Measurements from ENCODE around the gene UNC5A.

The UNC5A gene

GRCh38 chr5:176802116-176802784 is 8.1 kb upstream of the UNC5A start:
- no peak for DNase-seq

- DNase-seq, result no peak
Measured at GRCh38 chr5:176803068-176803942, 7.1 kb upstream of the UNC5A start.

DNA sequence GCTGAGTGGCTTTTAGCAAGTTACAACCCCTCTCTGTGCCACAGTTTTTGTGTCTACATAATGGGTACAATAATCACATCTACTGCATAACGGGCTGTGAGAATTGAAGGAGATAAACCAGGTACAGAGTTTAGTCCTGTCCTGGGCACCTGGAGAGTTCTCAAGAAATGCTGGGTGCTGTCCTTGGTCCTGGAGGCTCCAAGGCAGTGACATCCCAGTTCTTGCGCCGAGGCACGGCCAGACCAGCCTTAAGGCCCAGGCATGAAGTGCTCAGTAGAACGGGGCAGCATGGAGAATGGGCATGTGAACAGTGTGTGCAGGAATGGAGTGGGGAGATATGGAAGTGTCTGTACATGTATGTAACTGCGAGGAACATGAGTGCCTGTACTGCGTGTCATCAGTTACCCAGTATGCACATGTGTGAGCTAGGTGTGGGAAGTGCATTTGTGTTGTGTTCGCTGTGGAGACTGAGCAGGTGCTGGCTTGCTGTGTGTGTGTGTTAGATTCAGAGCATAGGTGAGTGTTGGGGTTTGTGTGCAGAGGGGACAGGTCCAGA is 6.3 kb upstream of the UNC5A start:
- DNase-seq, result no peak

- DNase-seq, result no peak
Measured at GRCh38 chr5:176806137-176806536, 4.2 kb upstream of the UNC5A start.

DNA sequence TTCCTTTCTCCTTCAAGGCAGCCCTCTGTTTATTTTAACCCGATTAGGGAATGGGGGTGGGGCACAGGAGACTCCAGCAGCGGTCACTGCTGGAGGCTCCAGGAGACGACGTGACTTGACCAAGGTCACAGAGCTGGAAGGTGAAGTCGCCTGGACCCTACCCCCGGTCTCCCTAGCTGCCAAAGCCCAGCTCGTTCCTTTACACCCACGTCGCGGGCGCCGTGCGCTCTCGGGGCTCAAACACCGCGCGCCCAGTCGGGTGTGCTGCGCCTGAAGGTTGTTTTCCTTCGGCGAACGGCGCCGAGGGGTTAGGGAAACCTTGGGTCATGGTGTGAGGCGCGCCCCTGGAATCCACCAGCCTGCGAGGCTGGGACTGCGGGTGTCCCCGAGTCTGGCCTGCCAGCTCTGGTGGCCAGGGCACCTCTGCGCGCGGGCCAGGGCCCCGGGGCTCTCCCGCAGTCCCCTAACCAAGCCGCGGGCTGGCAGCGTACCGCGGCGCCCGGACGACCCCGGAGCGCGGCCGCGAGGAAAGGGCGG is 747 bp upstream of the UNC5A start:
- DNase-seq, result no peak

DNA sequence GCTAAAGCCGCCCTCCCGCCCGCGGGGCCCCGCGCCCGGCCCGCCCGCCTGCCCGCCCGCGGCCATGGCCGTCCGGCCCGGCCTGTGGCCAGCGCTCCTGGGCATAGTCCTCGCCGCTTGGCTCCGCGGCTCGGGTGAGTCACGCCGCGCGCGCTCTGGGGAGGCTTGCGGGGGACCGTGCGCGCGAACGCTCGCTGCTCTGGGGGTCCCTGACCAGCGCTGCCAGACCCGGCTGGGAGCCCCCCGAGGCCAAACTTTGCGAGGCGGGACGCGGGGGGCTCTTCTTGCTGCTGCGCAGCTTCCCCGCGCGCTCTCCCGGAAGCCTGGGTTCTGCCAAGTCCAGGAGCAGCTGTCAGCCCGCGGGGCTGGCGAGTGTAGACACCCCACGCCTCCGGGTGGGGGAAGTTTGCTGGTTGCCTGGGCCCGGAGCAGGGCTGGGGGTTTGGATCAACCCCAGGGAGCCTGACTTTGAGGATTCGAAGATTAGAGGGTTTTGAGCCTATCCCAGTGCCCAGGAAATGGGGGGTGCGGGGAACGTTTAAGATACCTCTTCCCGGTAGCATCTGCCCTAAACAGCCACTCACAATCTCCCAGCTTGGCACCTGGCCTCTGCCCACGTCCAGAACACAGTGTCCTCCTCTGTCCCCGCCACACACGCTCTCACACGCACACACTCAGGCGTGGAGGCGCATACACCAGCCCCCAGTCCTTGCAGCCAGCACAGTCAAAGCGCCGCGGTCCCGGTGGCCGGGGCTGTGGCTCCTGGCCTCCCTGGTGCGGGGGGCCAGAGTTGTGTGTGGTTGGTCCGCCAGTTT is 535 bp downstream of the UNC5A start:
- DNase-seq, result no peak

DNA sequence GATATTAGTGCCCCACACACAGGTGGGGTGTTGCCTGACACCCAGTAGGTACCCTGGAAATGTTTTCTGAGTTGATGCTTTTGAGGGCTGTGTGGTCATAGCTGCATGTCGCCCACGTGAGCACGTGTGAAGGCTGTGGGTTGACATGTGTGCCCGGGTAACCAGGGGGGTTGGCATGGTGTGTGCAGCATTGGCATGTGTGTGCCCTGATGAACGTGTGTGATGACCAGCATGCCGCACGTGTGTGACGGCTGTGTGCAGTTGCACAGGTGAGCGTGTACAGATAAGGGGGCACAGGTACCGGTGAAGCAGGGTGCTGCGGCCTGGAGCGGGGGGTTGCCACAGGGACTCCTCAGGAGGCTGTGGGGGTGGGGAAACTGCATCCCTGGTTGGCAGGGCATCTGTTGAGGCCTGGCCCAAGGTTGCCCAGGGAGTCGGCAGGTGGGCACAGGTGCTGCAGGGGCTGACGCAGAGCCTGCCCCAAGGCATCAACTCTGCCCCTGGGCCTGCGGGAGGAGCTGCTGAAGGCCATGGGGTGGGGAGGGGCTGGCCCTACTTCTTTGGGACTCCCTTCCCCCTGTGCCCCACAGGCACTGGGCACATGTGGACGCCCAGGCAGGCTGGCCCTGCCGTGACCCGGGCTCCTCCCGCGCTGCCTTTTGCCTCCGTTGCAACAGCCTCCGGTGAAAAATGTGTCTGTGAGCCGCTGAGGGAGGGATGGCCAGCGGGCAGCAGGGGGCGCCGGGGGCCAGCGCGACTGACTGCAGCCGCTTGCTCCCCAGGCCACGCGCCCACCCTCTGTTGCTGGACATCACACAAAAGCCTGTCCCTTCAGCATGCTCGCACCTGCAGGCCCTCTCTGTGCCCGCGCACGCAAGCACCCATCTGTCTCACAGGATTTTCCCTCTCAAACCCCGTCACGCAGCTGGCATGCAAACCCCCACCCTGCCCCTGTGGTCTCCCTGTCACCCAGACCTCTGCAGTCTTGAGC is 2.2 kb downstream of the UNC5A start:
- no peak for DNase-seq

GRCh38 chr5:176813587-176814312 is 3.4 kb downstream of the UNC5A start:
- no peak for DNase-seq

DNA sequence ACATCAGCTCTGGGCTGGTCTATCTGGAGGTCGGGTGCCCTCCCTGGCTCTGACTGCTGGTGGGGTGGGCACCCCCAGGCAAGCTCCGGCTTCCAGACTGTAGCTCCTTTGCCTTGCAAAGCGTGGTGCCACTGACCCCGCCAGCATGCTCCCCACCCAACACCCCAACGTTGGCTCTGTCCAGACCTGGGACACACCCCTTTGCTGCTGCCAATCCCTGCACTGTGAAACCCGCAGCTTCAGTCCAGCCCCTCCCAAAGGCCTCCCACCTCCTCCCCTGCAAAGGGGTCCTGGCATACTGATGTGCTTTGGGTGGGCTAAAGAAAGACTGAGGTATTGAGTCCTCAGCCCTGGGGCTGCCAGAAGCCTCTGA is 3.9 kb downstream of the UNC5A start:
- DNase-seq, result no peak

DNA sequence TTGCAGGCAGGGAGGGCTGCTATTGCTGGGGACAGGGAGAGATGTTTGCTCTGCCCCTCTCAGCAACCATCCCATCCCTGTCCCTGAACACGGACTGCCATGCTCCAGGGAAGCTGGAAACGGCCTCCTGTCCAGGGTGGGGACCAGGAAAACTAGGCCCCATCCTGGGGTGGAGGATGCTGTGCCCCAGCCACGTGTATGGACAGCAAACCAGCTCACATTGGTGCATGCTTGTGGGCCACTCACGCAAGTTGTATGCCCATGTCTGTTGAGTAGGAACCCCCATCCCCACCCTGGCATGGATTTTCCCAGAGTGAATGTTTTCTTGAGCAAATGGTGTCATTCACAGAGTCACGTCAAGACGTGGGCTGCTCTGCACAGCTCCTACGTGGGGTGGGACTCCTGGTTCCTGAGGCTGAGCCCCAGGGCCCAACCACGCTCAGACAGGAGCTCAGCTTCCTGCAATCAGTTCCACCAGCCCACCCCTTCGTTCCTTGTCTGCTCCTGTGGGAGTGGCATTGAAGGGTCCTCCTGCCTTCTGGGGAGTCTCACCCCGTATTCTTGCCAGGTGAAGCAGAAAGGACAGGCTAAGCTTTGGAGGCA is 4.6 kb downstream of the UNC5A start:
- DNase-seq, result no peak

- no peak for DNase-seq
Measured at GRCh38 chr5:176816043-176816745, 5.8 kb downstream of the UNC5A start.

GRCh38 chr5:176816791-176817347 is 6.5 kb downstream of the UNC5A start:
- DNase-seq, result no peak

DNA sequence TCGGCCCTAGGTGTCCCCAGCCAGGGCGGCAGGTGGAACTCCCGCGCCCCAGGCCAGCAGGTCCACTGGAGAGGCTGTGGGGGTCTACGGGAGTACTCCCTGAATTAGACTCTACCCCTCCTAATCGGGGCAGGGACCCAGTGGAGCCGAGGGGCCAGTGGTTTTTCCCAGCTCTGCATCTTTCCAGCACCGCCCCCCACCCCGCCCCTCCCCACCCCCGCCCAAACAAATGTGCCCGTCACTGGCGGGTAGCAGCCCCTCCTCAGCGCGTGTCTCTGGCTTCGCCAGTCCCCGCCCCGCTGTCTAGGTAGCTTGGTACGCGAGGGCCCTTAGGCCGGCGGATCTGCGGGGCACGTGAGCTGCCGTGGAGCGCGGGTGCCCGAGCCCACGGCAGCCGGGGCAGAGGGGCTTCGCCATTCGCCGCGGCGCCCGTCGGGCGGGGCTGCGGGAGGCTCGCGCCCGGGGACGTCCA is 7.0 kb downstream of the UNC5A start:
- no peak for DNase-seq

DNA sequence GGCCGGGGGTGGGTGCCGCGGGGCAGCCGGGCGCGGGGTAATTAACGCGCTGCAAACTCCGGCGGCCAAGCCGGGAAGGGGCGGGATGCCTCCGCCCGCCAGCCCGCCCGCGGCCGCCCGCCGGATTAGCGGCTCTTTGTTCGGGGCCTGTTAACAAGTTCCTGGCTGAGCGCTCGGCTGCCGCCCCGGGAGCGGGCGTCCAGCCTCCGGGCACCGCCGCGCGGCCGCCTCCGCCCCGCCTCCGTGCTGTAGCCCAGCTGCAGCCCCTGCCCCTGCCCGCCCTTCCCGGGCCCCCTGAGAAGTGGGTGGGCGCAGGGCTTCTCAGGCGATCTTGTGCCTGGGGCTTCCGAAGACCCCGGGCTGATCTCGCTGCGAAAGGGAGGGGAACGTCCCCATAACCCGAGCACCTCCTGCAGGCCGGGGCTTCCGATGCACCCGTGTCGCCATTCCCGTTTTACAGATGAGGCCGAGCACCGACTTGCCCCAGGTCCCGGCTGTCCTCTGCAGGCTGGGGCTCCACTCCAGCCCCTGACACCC is 7.5 kb downstream of the UNC5A start:
- no peak for DNase-seq

DNA sequence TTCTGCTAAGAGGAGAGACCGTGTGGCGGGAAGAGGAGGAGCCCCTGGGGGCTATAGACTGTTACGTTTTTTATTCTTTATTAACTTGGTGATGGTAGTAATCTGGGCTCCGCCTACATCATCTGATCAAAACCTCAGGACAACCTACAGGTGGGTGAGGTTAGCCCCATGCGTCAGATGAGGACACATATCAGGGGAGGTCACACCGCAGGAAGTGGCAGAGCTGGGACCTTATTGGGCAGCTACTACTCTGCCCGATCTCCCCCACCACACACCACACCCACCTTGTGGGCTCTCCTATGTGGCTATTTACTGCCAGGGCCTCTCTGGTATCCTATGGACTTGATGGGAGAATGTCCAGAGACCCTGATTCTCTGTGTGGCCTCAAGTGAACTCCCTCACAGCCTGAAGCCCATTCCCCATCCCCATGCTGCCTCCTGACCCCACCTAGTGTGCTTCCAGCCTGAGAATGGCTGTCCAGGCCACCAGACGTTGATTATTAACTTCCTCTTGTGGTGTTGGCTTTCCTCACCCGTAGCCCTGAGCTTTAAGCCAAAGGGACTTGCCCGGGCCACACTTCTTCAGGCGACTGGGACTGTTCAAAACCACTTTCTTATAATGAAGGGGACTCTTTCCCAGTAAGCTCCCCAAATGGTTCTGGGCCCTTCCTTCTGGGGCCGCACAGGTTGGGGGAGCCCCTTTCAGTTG is 8.2 kb downstream of the UNC5A start:
- DNase-seq, result no peak

DNA sequence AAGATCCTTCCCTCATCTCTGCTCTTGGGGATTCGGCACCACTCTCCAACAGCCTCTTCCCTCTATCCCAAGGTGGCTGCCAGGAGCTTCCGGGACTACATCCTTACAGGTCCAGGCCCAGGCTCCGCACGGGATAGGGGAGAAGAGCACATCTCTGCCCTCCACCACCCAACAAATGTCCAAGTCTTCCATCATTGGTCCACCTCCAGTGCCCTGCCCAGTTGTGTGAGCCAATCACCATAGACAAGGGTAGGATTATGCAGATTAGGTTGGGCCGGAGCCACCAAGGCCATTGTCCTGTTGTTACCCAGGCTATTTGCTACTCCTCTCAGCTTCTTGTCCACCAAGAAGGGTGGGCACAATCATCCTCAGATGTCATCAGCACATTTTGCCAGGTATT is 9.1 kb downstream of the UNC5A start:
- DNase-seq, result no peak

- no peak for DNase-seq
Measured at GRCh38 chr5:176820937-176821336, 10.6 kb downstream of the UNC5A start.

- no peak for DNase-seq
Measured at GRCh38 chr5:176821441-176821840, 11.1 kb downstream of the UNC5A start.

All from activated effector memory CD4-positive, alpha-beta T cell treated with Interleukin-2 at 50 U/mL for 16 hours (primary cell).